DND-41 (cell line): ENCODE data around the gene SMTN.

ENCODE experiments used
- ATAC-seq: fragments of 200-7000 bp; cut with Tn5 transposase; 3 replicates; pipeline ENCODE4 v1.9.1; 2021; ENCODE audit warnings: low read depth; ENCODE audit not compliant: insufficient read depth
- DNase-seq: peaks from one replicate; pipeline ENCODE4 v3.0.0-alpha.2; 2020
- H2AFZ ChIP-seq: 2 replicates; pipeline ENCODE4 v1.6.0; 2012; ENCODE audit warnings: low read depth, low read length
- H3K27ac ChIP-seq: 2 replicates; pipeline ENCODE4 v1.5.1; 2012; ENCODE audit warnings: low read length, inconsistent platforms
- H3K27me3 ChIP-seq: fragments of 200-600 bp; sonication (generic); 2 replicates; pipeline ENCODE4 v1.6.0; 2012; ENCODE audit warnings: low read length, mild to moderate bottlenecking, inconsistent platforms; ENCODE audit not compliant: insufficient read depth, poor library complexity
- H3K36me3 ChIP-seq: 2 replicates; pipeline ENCODE4 v1.5.1; 2012; ENCODE audit warnings: low read length, inconsistent platforms; ENCODE audit not compliant: insufficient read depth
- H3K4me1 ChIP-seq: 2 replicates; pipeline ENCODE4 v1.5.1; 2012; ENCODE audit warnings: mild to moderate bottlenecking, low read length; ENCODE audit not compliant: insufficient read depth
- H3K4me2 ChIP-seq: 2 replicates; pipeline ENCODE4 v1.6.0; 2012; ENCODE audit warnings: mild to moderate bottlenecking, moderate library complexity, low read length, inconsistent platforms; ENCODE audit not compliant: insufficient read depth
- H3K4me3 ChIP-seq, 2 experiments: fragments of 200-600 bp in 1 of 2; shearing (Covaris generic) in 1 of 2; 2 replicates each; pipeline ENCODE4 v1.5.1; 2012 to 2016; ENCODE audit warnings: inconsistent platforms in 2 of 2, low read length in 2 of 2, mild to moderate bottlenecking in 2 of 2, low read depth in 1 of 2, moderate library complexity in 1 of 2
- H3K79me2 ChIP-seq: 2 replicates; pipeline ENCODE4 v1.6.0; 2012; ENCODE audit warnings: low read length, inconsistent platforms; ENCODE audit not compliant: insufficient read depth
- H3K9ac ChIP-seq: 2 replicates; pipeline ENCODE4 v1.6.0; 2012; ENCODE audit warnings: low read depth, mild to moderate bottlenecking, inconsistent platforms, low read length, moderate library complexity
- H3K9me3 ChIP-seq: 2 replicates; pipeline ENCODE4 v1.5.1; 2012; ENCODE audit warnings: low read length, moderate library complexity, mild to moderate bottlenecking, inconsistent platforms; ENCODE audit not compliant: insufficient read depth, severe bottlenecking
- H4K20me1 ChIP-seq: 2 replicates; pipeline ENCODE4 v1.6.0; 2012; ENCODE audit warnings: low read length; ENCODE audit not compliant: insufficient read depth
- EZH2 ChIP-seq: IDR thresholded peaks from 3 replicates; pipeline ENCODE4 v1.6.1; 2012; ENCODE audit warnings: borderline replicate concordance, low read depth, mild to moderate bottlenecking, moderate library complexity, low read length, inconsistent platforms; ENCODE audit not compliant: severe bottlenecking
- TF ChIP-seq, protein P1 (sequence below): IDR thresholded peaks from 2 replicates; pipeline ENCODE4 v1.5.1; 2012; ENCODE audit warnings: borderline replicate concordance, low read length, moderate library complexity, mild to moderate bottlenecking; ENCODE audit not compliant: poor library complexity, severe bottlenecking; ENCODE audit errors: extremely low read depth

The SMTN gene

GRCh38 chr22:31081963-31082605 is 966 bp downstream of the SMTN start:
- Histone ChIP-seq H3K9me3 (no peaks in the 10 kb centered on the region), H3K4me1 (peaks cover 51% of the 10 kb centered on the region), H3K79me2 (peaks cover 23% of the 10 kb centered on the region), H3K4me2 (peak overlapping the region; percentile 99), H3K9ac (peak overlapping the region; percentile 68), H2AFZ (peak overlapping the region; percentile 98), H3K36me3 (peaks cover 6% of the 10 kb centered on the region; the same call in 1 of the 2 replicates), H3K27ac (peak overlapping the region; percentile 78), H3K27me3 (no peaks in the 10 kb centered on the region), H4K20me1 (no peaks in the 10 kb centered on the region; the same call in 1 of the 2 replicates), H3K4me3 (peak overlapping the region; percentile 45 to 87)
- ATAC-seq (no peak), DNase-seq (no peak)
- no peak for TF ChIP-seq EZH2
- TF ChIP-seq, protein P1, sequence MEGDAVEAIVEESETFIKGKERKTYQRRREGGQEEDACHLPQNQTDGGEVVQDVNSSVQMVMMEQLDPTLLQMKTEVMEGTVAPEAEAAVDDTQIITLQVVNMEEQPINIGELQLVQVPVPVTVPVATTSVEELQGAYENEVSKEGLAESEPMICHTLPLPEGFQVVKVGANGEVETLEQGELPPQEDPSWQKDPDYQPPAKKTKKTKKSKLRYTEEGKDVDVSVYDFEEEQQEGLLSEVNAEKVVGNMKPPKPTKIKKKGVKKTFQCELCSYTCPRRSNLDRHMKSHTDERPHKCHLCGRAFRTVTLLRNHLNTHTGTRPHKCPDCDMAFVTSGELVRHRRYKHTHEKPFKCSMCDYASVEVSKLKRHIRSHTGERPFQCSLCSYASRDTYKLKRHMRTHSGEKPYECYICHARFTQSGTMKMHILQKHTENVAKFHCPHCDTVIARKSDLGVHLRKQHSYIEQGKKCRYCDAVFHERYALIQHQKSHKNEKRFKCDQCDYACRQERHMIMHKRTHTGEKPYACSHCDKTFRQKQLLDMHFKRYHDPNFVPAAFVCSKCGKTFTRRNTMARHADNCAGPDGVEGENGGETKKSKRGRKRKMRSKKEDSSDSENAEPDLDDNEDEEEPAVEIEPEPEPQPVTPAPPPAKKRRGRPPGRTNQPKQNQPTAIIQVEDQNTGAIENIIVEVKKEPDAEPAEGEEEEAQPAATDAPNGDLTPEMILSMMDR, result no peak

DNA sequence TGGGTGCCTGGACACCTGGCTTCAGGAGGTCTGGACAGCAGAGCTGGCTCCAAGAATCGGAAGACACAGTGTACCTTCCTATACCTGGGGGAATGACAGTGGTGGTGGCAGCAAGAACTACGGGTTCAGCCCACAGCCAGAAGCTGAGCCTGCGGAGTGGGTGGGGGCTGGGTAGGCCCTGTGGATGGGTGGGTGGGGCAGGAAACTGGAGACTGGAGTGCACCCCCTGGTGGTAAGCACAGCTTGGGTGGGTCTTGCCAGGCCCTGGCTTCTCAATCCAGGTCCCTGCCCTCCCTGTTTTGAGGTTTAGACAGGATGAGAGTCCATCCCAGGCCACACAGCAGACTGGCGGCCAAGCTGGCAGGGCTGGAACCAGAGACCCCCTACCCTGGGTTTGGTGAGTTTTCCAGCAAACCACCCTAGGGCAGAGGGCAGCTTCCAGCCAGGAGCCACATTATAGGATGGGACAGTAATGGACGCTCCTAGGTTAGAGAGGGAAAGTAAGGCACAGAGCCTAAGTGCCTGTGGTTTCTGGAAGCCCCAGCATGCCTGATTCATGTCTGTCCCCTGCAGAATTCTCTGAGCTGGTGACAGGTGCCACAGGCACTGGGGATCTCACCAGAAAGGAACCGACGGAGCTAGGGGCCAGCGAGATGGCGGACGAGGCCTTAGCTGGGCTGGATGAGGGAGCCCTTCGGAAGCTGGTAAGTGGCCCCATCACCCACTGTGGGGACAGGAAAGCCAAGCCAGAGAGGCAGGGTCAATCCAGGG is 1.7 kb downstream of the SMTN start:
- no peaks in the 10 kb centered on the region for H3K27me3 ChIP-seq
- no peak overlapping the region for H2AFZ ChIP-seq
- H3K36me3 ChIP-seq, result peaks cover 10% of the 10 kb centered on the region
- H3K27ac ChIP-seq, result no peak overlapping the region
- TF ChIP-seq EZH2, result no peak
- TF ChIP-seq, protein P1, result peak; percentile 68
- no peak; the same call in 2 of the 3 replicates for ATAC-seq
- H3K79me2 ChIP-seq, result peaks cover 23% of the 10 kb centered on the region
- peak overlapping the region; percentile 92 for H3K9ac ChIP-seq
- peak overlapping the region; percentile 99 for H3K4me2 ChIP-seq
- DNase-seq, result peak; percentile 78
- H3K4me3 ChIP-seq, result peak overlapping the region in 1 of 2 experiments; percentile 87; a peak in 2 of 4 replicates
- H4K20me1 ChIP-seq, result no peaks in the 10 kb centered on the region; the same call in 1 of the 2 replicates
- H3K9me3 ChIP-seq, result no peaks in the 10 kb centered on the region
- peaks cover 51% of the 10 kb centered on the region for H3K4me1 ChIP-seq

DNA sequence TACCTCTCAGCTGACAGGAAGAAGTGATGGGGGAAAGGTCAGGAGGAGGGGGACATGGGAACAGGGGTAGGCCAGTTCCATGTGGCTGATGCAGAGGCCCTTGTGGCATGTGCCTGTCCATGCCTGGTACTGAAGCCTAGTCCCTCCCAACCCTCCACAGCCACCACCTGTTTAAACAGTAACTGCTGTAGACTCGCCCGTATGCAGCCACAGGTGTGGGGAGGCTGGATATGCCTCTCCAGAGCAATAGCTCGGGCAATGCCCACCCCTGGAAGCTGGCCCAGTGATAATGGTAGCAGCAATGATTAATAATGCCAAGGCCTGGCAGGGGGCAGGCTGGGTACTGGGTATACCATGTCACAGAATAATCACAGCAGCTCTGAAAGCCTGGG is 2.3 kb downstream of the SMTN start:
- Histone ChIP-seq H3K4me3 (peak overlapping the region in 1 of 2 experiments; percentile 87; a peak in 2 of 4 replicates), H3K9ac (peak overlapping the region; percentile 92; the same call in 1 of the 2 replicates), H3K4me1 (peaks cover 51% of the 10 kb centered on the region), H3K27me3 (no peaks in the 10 kb centered on the region), H4K20me1 (no peaks in the 10 kb centered on the region; the same call in 1 of the 2 replicates), H3K4me2 (peak overlapping the region; percentile 99), H2AFZ (no peak overlapping the region), H3K36me3 (peaks cover 15% of the 10 kb centered on the region), H3K27ac (no peak overlapping the region), H3K79me2 (peaks cover 23% of the 10 kb centered on the region), H3K9me3 (no peaks in the 10 kb centered on the region)
- ATAC-seq (no peak), DNase-seq (no peak)
- TF ChIP-seq, protein P1, result no peak
- TF ChIP-seq EZH2, result no peak
